Uterus (tissue), 4 donors: ENCODE data around the gene SLC16A2. TPM values are rescaled to one million over a fixed set of nuclear protein-coding genes. Genes with fewer than 3 reads are reported as not detected.
"Not testable (repeated sequence)": the region's sequence is repeated elsewhere in the genome, so short reads cannot be mapped to it uniquely, and the experiment has no call there.

Experiments used
- DNase-seq, 2 donors: peaks; one replicate each; pipeline ENCODE4 v3.0.0-alpha.2; 2019 to 2020
- H3K27ac ChIP-seq, 2 donors: fragments of 200-600 bp; sonication (generic); 1 replicate in 1 of 2; 2 replicates in 1 of 2; pipeline ENCODE4 v1.5.1; 2016 to 2018
- H3K27me3 ChIP-seq, 2 donors: fragments of 200-600 bp; sonication (generic); one replicate each; pipeline ENCODE4 v1.5.1; 2018 to 2019; ENCODE audit warnings: control low read depth in 1 of 2
- H3K36me3 ChIP-seq, 2 donors: fragments of 200-600 bp; sonication (generic); one replicate each; pipeline ENCODE4 v1.5.1; 2019; ENCODE audit warnings: control low read depth in 1 of 2
- H3K4me1 ChIP-seq, 2 donors: fragments of 200-600 bp; sonication (generic); one replicate each; pipeline ENCODE4 v1.5.1; 2018 to 2019; ENCODE audit warnings: control low read depth in 1 of 2
- H3K4me3 ChIP-seq, 2 donors: fragments of 200-600 bp; sonication (generic); 1 replicate in 1 of 2; 2 replicates in 1 of 2; pipeline ENCODE4 v1.5.1; 2018 to 2019; ENCODE audit warnings: mild to moderate bottlenecking in 1 of 2
- H3K9me3 ChIP-seq, 2 donors: fragments of 200-600 bp; sonication (generic); one replicate each; pipeline ENCODE4 v1.5.1; 2019; ENCODE audit warnings: control low read depth in 1 of 2
- POLR2A ChIP-seq, 2 donors: fragments of 450-650 bp; IDR thresholded peaks; one replicate each; pipeline ENCODE4 v1.6.1; 2016; ENCODE audit warnings: antibody characterized with exemption in 2 of 2, mild to moderate bottlenecking in 1 of 2, moderate library complexity in 1 of 2
- intact Hi-C: fragments of 100-400 bp; cut with DNase I; formaldehyde crosslinking; loops from one replicate; pipeline ENCODE4 v1.15.1; 2023; ENCODE audit warnings: low total_unique reads
- total RNA-seq, 4 donors: library from RNA; depleted of rRNA in 3 of 4; stranded (reverse); fragments of >200 nt in 3 of 4; gene quantifications; one replicate each; pipeline versions ENCODE4 v1.1.0 to v1.2.4, GENCODE V29; 2014 to 2023
- TF ChIP-seq, protein P1 (sequence below), 4 experiments: fragments of 200-600 bp in 2 of 4; fragments of 450-650 bp in 2 of 4; sonication (generic) in 2 of 4; IDR thresholded peaks; one replicate each; pipeline ENCODE4 v1.5.1; 2016 to 2019; ENCODE audit warnings: antibody characterized with exemption in 4 of 4, mild to moderate bottlenecking in 2 of 4, moderate library complexity in 1 of 4
- donor health status: DM: yes; HTN: yes; CAD: no.

The SLC16A2 gene
- total RNA-seq, 4 donors from 2014 or later = 4.4 to 26.1 (median 8.2) TPM

DNA sequence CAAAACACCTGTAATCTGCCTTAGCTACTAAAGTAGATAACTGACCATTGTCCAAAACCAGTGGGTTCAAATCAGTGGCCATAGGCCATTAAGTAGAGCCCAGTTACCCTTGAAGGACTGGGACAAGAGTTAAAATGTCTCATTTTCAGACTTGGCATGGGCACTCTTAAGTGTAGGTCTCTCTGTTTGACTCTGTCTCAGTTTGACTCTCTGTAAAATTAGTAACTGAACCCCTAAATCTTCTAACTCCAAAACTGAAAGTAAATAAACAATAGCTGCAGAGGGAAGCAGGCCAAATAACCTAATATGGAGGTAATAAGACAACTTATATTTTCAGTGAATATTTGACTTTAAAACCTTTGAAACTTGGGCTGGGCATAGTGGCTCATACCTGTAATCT, 89.1 kb downstream of the SLC16A2 start:
- intact Hi-C loops = no loop called here
- TF ChIP-seq, protein P1, sequence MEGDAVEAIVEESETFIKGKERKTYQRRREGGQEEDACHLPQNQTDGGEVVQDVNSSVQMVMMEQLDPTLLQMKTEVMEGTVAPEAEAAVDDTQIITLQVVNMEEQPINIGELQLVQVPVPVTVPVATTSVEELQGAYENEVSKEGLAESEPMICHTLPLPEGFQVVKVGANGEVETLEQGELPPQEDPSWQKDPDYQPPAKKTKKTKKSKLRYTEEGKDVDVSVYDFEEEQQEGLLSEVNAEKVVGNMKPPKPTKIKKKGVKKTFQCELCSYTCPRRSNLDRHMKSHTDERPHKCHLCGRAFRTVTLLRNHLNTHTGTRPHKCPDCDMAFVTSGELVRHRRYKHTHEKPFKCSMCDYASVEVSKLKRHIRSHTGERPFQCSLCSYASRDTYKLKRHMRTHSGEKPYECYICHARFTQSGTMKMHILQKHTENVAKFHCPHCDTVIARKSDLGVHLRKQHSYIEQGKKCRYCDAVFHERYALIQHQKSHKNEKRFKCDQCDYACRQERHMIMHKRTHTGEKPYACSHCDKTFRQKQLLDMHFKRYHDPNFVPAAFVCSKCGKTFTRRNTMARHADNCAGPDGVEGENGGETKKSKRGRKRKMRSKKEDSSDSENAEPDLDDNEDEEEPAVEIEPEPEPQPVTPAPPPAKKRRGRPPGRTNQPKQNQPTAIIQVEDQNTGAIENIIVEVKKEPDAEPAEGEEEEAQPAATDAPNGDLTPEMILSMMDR (IDR thresholded peaks at IDR 0.05) = no peak
- no peak for TF ChIP-seq POLR2A (IDR thresholded peaks at IDR 0.05)
- no peaks in the 10 kb centered on the region for H3K36me3 ChIP-seq
- no peak for DNase-seq
- no peaks in the 10 kb centered on the region for H3K9me3 ChIP-seq
- no peak overlapping the region for H3K4me3 ChIP-seq
- H3K27ac ChIP-seq = no peak overlapping the region
- H3K27me3 ChIP-seq = no peaks in the 10 kb centered on the region
- no peaks in the 10 kb centered on the region for H3K4me1 ChIP-seq

DNA sequence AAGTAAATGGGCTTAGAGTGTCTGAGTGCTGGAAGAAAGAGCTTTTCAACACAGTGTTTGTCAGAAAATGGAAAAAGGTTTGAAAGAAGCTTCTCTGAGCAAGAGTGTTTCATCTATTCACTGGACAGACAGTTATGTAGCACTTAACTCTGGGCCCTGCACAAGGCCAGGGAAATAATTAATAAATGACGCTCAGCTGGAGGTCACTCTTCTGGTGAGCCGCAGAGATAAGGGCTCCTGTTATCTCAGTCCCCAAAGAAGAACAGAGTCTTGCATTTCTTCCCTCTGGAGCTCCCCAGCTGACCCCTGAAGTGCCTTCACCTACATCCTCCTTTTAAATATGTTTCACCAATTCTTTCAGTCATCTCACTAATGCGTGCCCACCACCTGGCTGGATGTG, 90.4 kb downstream of the SLC16A2 start:
- Histone ChIP-seq H3K9me3 (no peaks in the 10 kb centered on the region), H3K4me3 (no peak overlapping the region), H3K4me1 (no peaks in the 10 kb centered on the region), H3K27ac (no peak overlapping the region), H3K27me3 (no peaks in the 10 kb centered on the region), H3K36me3 (no peaks in the 10 kb centered on the region)
- TF ChIP-seq, protein P1 (IDR thresholded peaks at IDR 0.05) = no peak
- no peak for TF ChIP-seq POLR2A (IDR thresholded peaks at IDR 0.05)
- intact Hi-C loops = no loop called here
- no peak for DNase-seq

DNA sequence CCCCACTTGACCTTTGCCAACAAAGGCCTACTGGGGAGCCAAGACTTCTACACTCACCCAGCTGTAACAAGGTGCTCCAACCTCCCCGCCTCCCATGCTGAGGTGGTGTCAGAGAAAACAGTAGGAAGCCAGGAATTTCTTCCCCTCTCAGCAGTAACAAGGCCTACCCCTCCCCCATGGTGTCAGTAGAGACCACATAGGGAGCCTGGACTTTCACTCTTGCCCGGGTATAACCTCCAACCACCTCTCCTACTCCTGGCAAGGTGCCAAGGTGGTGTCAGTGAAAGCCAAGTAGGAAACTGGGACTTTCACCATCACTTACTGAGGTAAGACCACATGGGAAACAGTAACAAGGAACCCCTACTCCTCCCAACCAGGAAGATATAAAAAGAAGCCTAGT, 93.1 kb downstream of the SLC16A2 start:
- DNase-seq = no peak
- no peak overlapping the region for H3K27ac ChIP-seq
- H3K27me3 ChIP-seq = no peaks in the 10 kb centered on the region
- TF ChIP-seq, protein P1 (IDR thresholded peaks at IDR 0.05) = no peak
- TF ChIP-seq POLR2A (IDR thresholded peaks at IDR 0.05) = no peak
- intact Hi-C loops = no loop called here
- H3K36me3 ChIP-seq = no peaks in the 10 kb centered on the region
- no peak overlapping the region for H3K4me3 ChIP-seq
- H3K9me3 ChIP-seq = no peaks in the 10 kb centered on the region
- no peaks in the 10 kb centered on the region for H3K4me1 ChIP-seq

DNA sequence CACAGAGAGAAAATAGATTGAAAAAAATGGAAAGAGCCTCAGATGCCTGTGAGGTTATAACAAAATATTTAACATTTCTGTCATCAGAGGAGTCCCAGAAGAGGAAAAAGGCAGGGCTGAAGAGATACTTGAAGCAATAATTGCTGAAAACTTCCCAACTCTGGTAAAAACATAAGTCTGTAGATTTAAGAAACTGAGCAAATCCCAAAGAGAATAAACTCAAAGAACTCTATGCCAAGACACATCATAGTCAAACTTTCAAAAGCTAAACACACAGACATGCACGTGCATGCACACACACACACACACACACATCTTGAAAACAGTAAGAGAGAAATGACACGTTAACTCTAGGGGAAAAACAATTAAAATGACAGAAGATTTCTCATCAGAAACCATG, 94.1 kb downstream of the SLC16A2 start:
- Histone ChIP-seq H3K36me3 (no peaks in the 10 kb centered on the region), H3K9me3 (no peaks in the 10 kb centered on the region), H3K27me3 (no peaks in the 10 kb centered on the region), H3K27ac (no peak overlapping the region), H3K4me1 (no peaks in the 10 kb centered on the region), H3K4me3 (no peak overlapping the region)
- intact Hi-C loops = no loop called here
- DNase-seq = no peak
- TF ChIP-seq, protein P1 (IDR thresholded peaks at IDR 0.05) = no peak
- TF ChIP-seq POLR2A (IDR thresholded peaks at IDR 0.05) = no peak

DNA sequence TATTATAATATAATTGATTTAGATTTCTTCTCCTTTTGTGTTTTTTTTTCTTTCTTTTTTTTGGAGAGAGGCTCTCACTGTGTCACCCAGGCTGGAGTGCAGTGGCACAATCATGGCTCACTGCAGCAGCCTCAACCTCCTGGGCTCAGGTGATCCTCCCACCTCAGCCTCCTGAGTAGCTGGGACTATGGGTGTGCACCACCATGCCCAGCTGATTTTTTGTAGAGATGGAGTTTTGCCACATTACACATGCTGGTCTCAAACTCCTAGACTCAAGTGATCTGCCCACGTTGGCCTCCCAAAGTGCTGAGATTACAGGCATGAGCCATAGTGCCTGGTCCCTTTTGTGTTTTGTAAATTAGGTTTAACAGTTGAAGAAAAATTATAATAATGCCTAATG, 94.7 kb downstream of the SLC16A2 start:
- H3K4me3 ChIP-seq, DNase-seq, H3K27ac ChIP-seq, H3K4me1 ChIP-seq, H3K9me3 ChIP-seq, H3K27me3 ChIP-seq, intact Hi-C loops, H3K36me3 ChIP-seq: not testable (repeated sequence)

DNA sequence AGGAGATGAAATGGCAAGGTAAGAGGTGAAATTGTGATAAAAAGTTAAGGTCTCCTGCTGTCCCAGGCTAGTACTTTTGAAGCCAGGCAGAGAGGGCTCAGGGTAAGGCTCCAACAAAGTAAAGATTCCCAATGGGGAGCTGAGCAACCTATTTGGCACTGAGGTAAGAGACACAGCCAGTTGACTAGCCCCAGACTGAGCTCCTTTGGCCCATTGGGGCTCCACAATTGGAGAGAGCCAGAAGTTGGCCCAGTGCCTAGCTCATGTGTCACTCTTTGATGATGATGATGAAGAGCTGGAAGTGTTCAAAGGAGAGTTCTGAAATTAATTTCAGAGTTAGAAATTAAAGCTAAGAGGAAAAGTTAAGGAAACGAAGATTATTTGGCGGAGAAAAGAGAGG, 98.6 kb downstream of the SLC16A2 start:
- Histone ChIP-seq H3K36me3 (no peaks in the 10 kb centered on the region), H3K27me3 (no peaks in the 10 kb centered on the region), H3K4me1 (no peaks in the 10 kb centered on the region), H3K9me3 (no peaks in the 10 kb centered on the region), H3K4me3 (no peak overlapping the region), H3K27ac (peak overlapping the region in 1 of 2 donors; percentile 2)
- no peak for TF ChIP-seq POLR2A (IDR thresholded peaks at IDR 0.05)
- TF ChIP-seq, protein P1 (IDR thresholded peaks at IDR 0.05) = no peak
- DNase-seq = no peak
- intact Hi-C loops = no loop called here
